HG03354 (cell line): Measurements from ENCODE around the gene SYNRG.

Source experiments
- ATAC-seq: cut with Tn5 transposase; IDR thresholded peaks from one replicate; pipeline ENCODE4 v1.9.1; 2021; ENCODE audit warnings: mild to moderate bottlenecking; ENCODE audit not compliant: unreplicated experiment, poor library complexity, severe bottlenecking

SYNRG gene

GRCh38 chr17:37607637-37608331, 1.4 kb downstream of the SYNRG start:
- no peak for ATAC-seq

DNA sequence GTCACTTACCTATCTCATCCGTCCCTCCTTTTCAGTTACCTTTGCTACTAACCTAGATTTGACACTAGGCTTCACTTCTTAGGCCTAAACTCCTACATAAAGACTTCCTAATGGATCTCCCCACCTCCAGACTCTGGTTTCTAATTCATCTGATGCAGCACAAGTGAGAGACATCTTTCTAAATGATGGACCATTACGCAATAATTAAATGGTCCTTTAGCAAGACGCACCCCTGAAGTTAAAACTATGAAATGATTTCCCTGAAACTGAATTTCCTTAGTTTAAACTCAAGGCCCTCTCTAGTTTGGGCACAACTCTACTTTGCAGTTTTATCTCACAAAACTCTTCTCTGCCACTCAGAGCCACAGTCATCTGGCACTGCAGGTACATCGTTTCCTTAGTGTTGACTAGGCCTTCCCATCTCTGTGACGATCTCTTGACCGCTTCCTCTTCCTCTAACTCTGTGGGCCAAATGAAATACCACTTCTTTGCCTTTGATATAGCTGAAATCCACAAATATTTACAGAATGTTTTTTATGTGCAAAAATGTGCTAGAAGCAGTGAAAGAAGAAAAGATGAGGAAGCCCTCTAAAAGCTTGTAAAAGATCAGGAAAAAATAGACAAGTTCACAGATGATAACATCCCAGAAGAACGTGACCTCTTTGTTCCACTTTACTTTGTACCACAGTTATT, 3.3 kb downstream of the SYNRG start:
- no peak for ATAC-seq

DNA sequence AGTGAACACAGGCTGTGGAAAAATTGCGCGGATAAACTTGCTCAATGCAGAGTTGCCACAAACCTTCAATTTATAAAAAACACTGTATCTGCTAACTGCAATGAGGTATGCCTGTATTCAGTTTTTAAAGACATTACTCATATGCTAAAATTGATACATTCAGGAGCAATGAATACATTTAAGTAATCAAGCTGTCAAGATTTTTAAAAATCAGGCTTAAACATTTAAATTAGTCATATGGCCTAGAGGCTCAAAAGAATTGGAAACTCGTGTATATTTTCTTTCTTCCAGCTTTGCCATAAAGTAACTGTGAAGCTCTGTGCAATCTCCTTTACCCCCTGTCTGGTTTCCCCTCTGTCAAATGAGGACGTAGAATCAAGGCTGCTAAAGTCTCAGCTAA, 4.1 kb downstream of the SYNRG start:
- no peak for ATAC-seq

- no peak for ATAC-seq
Observed at GRCh38 chr17:37604556-37604955, 4.7 kb downstream of the SYNRG start.

GRCh38 chr17:37598145-37598544, 11.1 kb downstream of the SYNRG start:
- no peak for ATAC-seq

DNA sequence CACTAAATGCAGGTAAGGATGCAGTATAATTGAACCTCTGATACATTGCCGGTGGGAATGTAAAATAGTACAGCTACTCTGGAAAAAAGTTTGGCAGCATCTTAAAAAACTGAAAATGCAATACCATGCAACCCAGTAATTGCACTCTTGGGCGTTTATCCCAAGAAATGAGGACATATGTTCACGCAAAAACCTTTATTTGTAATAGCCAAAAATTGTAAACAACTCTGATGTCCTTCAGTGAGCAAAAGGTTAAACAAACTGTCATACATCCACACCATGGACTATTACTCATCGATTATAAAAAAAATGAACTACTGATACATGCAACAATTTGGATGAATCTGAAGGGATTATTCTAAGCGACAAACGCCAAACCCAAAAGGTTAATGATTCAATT, 16.9 kb downstream of the SYNRG start:
- no peak for ATAC-seq

DNA sequence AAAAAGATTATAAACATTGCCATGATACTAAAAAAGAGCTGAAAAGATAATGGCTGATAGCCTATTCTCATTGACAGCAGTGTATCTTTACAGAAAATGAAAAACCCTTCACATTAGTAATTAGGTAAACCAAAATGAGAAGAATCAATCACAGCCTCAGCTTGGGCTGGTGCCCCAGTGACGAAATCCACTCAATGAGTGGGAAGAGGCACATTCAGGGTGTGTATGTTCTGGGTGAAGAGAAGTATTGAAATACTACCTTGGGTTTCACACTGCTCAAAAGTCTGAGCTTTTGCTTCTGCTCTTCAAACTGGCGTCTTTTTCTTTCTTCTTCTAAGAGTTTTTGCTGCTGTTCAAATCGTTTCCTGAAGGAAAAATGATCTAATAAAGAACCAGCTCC, 24.2 kb downstream of the SYNRG start:
- no peak for ATAC-seq

DNA sequence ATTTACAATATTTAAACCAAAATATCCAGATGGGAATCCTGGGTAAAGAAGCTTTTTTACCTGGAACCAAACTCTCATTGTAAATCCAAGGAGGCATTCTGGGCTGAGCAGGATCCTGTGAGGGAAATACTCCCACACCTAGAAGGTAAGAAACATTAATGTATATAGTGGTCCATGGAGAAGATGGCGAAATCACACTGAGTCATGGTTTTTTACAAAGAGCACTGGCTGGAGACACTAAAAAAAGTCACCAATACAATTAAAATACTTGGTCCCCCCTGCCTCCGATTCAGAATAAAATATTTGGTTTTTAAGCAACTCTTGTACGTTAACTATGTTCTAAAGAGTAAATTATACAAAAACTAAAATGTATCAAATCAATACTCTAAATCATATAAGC, 32.9 kb downstream of the SYNRG start:
- no peak for ATAC-seq

DNA sequence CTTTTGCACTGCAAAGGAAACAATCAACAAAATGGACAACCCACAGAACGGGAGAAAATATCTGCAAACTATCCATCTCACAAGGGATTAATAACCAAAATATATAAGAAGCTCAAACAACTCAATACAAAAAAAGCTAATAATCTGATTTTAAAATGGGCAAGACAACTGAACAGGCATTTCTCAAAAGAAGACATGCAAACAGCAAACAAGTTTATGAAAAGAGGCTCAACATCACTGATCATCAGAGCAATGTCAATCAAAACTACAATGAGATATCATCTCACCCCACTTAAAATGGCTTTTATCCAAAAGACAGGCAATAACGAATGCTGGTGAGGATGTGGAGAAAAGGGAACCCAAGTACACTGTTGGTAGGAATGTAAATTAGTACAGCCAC, 34.8 kb downstream of the SYNRG start:
- no peak for ATAC-seq

GRCh38 chr17:37571674-37572073, 37.5 kb downstream of the SYNRG start:
- ATAC-seq = no peak

DNA sequence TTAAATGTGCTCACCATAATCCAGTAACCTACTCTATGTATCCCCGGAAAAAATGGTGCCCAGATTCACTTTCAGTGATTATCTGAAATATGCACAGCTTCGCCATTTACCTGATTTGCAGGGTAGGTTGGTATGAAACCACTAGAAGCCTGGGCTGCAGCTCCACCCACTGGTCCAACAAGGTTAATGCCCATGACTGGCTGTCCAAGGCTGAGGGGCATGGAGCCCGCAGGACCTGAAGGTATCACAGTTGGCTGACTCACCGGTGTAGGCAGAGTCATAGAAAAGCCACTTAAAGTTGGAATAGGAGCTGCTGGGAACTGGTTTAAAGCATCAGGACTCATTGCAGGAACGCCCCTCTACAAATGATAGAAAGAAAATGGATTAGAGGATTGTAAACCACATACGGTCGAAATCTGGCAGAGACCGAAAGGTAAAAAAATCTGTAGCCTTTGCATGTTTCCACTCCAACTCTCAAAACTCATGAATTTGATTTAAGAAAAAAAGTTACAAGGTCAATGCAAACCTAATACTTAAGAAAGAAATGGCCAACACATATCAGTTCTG, 38.6 kb downstream of the SYNRG start:
- no peak for ATAC-seq

GRCh38 chr17:37568350-37569053, 40.7 kb downstream of the SYNRG start:
- no peak for ATAC-seq

GRCh38 chr17:37567538-37567937, 41.7 kb downstream of the SYNRG start:
- no peak for ATAC-seq

DNA sequence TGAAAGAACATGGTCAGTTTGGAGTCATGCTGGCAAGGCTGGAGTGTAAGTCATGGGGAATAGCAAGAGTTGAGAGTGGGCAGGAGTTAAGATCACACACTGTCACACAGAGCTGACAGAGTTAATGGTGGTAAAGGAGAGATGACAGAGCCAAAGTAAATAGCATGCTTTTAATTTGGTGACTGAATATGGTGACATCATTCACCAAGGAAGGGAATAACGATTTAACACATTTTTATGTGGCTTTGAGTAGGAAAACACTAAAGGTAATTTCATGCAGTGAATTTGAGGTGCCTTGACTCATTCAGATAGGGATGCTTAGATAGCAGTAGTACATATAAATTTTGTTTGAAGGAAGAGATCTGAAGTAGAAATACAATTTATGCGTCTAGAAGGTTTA, 42.1 kb downstream of the SYNRG start:
- no peak for ATAC-seq

DNA sequence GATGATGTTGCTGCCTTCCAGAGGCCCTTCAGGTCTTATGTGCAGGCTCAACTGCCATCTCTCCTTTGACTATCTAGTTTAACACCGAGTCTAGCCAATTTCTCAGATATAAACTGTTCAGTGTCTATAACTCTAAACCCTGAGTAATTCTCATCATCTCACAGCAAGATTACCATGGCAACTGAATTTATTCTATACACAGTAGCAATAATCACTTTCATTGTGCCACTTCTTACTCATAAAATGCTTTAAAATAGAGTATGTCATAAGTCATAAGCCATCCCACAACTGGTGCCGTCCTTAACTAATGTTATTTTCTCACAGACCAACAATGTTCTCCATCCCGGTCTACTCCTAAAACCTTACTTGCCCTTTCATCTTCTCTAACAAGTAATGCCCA, 45.0 kb downstream of the SYNRG start:
- ATAC-seq = no peak

DNA sequence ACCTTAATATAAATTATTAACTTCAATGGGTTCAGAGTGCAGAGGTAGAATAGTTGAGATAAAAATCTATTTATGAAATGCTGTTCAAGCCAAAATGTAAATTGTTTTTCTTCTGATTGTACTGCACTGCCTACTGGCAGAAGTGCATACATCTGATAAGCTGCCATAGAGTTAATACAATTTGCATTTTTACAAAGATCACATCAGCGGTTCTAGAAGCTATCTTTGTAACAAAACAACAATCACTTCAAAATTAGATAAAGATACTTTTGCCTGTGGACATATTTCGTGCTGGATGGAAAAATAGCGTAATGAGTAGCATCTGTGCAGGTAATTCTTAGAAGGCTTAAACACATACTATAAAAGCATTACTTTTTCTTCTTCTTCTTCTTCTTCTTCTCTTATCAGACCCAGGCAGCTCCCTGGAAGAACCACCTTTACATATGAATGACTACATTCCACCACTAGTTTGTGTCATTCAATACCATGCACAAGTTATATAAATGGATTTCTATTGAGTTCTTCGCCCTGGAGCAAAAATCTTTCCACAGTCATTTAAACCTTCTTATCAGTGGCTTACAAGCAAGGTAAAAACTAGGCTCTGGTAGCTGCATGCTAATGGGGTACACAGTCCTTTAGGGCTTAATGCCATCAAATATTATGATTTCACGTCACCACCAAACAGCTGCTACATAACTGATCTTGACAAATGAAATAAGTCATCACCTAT, 47.0 kb downstream of the SYNRG start:
- ATAC-seq = no peak

DNA sequence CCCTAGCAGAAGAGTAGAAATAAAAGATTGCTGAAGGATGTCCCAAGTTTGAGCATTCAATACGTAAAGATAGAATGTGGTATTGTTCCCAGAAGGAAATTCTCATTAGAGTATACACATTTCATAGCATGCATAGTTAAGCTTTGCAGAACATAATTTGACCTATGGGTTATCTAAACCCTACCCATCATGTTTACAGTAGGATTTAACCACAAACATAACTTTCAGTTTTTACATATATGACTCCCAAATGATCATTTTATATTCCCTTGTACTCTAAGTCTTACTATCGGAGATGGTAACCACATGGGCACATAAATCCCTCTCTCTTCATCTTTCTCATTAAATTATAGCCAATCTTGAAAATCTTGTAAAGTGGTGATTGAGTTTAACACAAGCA, 50.9 kb downstream of the SYNRG start:
- no peak for ATAC-seq

DNA sequence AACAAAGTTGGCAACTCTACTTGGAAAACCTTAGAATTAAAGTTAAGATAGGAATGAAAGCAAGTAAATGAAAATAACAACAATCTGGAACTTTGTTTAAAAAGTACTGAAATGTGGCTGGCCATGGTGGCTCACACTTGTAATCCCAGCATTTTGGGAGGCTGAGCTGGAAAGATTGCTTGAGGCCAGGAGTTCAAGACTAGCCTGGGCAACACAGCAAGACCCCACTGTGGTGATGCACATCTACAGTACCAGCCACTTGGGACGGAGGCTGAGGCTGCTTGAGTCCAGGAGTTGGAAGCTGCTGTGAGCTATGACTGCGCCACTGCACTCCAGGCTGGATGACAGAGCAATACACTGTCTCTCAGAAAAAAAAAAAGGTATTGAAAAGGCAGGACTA, 51.7 kb downstream of the SYNRG start:
- no peak for ATAC-seq

- no peak for ATAC-seq
Observed at GRCh38 chr17:37555386-37555785, 53.8 kb downstream of the SYNRG start.

DNA sequence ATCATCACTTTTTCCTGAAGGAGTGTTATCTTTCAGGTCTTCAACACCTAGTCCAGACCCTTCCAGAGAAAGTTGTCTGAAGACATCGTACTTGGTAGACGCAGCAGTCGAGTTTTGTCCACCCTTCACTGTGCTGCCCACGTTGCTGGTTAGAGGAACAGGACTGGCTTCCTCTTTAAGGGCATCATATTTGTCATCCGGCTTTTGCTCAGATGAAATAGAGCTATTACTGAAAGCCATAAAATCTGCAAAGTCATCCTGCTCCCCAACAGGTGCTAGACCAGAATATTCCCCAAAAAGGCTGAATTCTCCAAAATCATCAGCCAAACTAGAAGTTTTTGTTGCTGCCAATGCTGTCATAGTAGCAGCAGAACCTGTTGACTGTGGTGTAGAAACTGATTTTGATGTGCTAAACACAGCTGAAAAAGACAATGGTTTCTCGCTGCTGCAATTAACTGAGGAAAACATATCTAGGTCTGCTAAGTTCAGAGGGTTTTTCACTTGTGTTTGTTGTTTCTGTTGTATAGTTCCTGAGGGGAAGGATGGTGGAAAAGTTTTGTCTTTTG, 55.7 kb downstream of the SYNRG start:
- ATAC-seq = no peak
